Keratinocyte (primary cell): ENCODE data around the gene BRD3OS. TPM values are rescaled to one million over a fixed set of nuclear protein-coding genes. Genes with fewer than 3 reads are reported as not detected.

Experiments
- DNase-seq: peaks from one replicate; pipeline ENCODE4 v3.0.0-alpha.2; 2011; ENCODE audit warnings: low read depth, missing footprints, low spot score
- FAIRE-seq: peaks from 2 replicates; lab custom pipeline; 2011; peaks lifted over from hg19 to GRCh38; lab: Jason Lieb, UNC
- H2AFZ ChIP-seq: 2 replicates; pipeline ENCODE4 v1.6.0; 2012; ENCODE audit warnings: low read length, control low read depth, inconsistent platforms; ENCODE audit not compliant: control insufficient read depth
- H3K27ac ChIP-seq: 2 replicates; pipeline ENCODE4 v1.5.1; 2011; ENCODE audit warnings: low read length; ENCODE audit not compliant: control insufficient read depth, insufficient read depth
- H3K27me3 ChIP-seq: 3 replicates; pipeline ENCODE4 v1.6.0; 2011; ENCODE audit warnings: low read length; ENCODE audit not compliant: control insufficient read depth, insufficient read depth; ENCODE audit errors: extremely low read depth
- H3K36me3 ChIP-seq, 2 experiments: 2 replicates in 1 of 2; 3 replicates in 1 of 2; pipeline ENCODE4 v1.5.1; 2011; ENCODE audit warnings: low read length in 2 of 2, mild to moderate bottlenecking in 1 of 2; ENCODE audit not compliant: control insufficient read depth in 2 of 2, insufficient read depth in 2 of 2; ENCODE audit errors: extremely low read depth in 1 of 2
- H3K4me1 ChIP-seq: 3 replicates; pipeline ENCODE4 v1.5.1; 2011; ENCODE audit warnings: low read length; ENCODE audit not compliant: control insufficient read depth, insufficient read depth; ENCODE audit errors: extremely low read depth
- H3K4me2 ChIP-seq: 3 replicates; pipeline ENCODE4 v1.6.0; 2011; ENCODE audit warnings: low read depth, low read length; ENCODE audit not compliant: control insufficient read depth, insufficient read depth; ENCODE audit errors: extremely low read depth
- H3K4me3 ChIP-seq, 3 experiments: fragments of 200-600 bp in 1 of 3; sonication (generic) in 1 of 3; 2 replicates in 2 of 3; 3 replicates in 1 of 3; pipeline ENCODE4 v1.5.1; 2011 to 2016; ENCODE audit warnings: low read length in 3 of 3, mild to moderate bottlenecking in 3 of 3, control low read depth in 2 of 3, inconsistent platforms in 1 of 3, low read depth in 1 of 3, mixed read lengths in 1 of 3, mixed run types in 1 of 3, moderate library complexity in 1 of 3; ENCODE audit not compliant: control insufficient read depth in 2 of 3, insufficient read depth in 2 of 3; ENCODE audit errors: extremely low read depth in 1 of 3
- H3K79me2 ChIP-seq: 2 replicates; pipeline ENCODE4 v1.6.0; 2012; ENCODE audit warnings: low read length; ENCODE audit not compliant: control insufficient read depth, insufficient read depth
- H3K9ac ChIP-seq: 3 replicates; pipeline ENCODE4 v1.6.0; 2011; ENCODE audit warnings: low read length; ENCODE audit not compliant: control insufficient read depth, insufficient read depth; ENCODE audit errors: extremely low read depth
- H3K9me1 ChIP-seq: 3 replicates; pipeline ENCODE4 v1.6.0; 2011; ENCODE audit warnings: low read length; ENCODE audit not compliant: control insufficient read depth, insufficient read depth; ENCODE audit errors: extremely low read depth
- H3K9me3 ChIP-seq: 2 replicates; pipeline ENCODE4 v1.5.1; 2012; ENCODE audit warnings: low read depth, low read length; ENCODE audit not compliant: control insufficient read depth
- H4K20me1 ChIP-seq: 3 replicates; pipeline ENCODE4 v1.6.0; 2011; ENCODE audit warnings: low read length; ENCODE audit not compliant: control insufficient read depth, insufficient read depth; ENCODE audit errors: extremely low read depth
- EZH2 ChIP-seq: IDR thresholded peaks from one replicate; pipeline ENCODE4 v1.6.1; 2012; ENCODE audit warnings: inconsistent platforms, mild to moderate bottlenecking, low read length, moderate library complexity
- dilution Hi-C: fragments of 300-500 bp; cut with MboI; formaldehyde crosslinking; loops from one replicate; pipeline ENCODE4 v1.7.0; 2020; ENCODE audit warnings: low sequenced_read_pairs; ENCODE audit not compliant: extremely low pct_ligation_motif_present
- polyA plus RNA-seq, 5 experiments: library from polyadenylated mRNA; depleted of rRNA in 3 of 5; stranded (reverse) in 3 of 5; stranded (forward) in 1 of 5; unstranded in 1 of 5; fragments of >200 nt; gene quantifications; 1 replicate in 1 of 5; 2 replicates in 3 of 5; 3 replicates in 1 of 5; pipeline versions ENCODE4 v1.2.1 to v1.2.3, GENCODE V29; 2011 to 2012; ENCODE audit warnings: missing spikeins in 2 of 5, low read depth in 1 of 5, low replicate concordance in 1 of 5
- TF ChIP-seq, protein P1 (sequence below), 3 experiments: IDR thresholded peaks in 1 of 3; conservative IDR thresholded peaks in 1 of 3; optimal IDR thresholded peaks in 1 of 3; 2 replicates in 2 of 3; 3 replicates in 1 of 3; pipeline versions ENCODE3 to v1.5.1; 2011; ENCODE audit warnings: low read length in 3 of 3, mild to moderate bottlenecking in 3 of 3, moderate library complexity in 2 of 3, control low read depth in 1 of 3, inconsistent platforms in 1 of 3; ENCODE audit not compliant: insufficient read depth in 2 of 3; ENCODE audit errors: extremely low read depth in 1 of 3

BRD3OS gene
- polyA plus RNA-seq, 1 donor (not counting 4 experiments of a cell fraction or from before 2014, with no cell fraction given) = 8.5 TPM

DNA sequence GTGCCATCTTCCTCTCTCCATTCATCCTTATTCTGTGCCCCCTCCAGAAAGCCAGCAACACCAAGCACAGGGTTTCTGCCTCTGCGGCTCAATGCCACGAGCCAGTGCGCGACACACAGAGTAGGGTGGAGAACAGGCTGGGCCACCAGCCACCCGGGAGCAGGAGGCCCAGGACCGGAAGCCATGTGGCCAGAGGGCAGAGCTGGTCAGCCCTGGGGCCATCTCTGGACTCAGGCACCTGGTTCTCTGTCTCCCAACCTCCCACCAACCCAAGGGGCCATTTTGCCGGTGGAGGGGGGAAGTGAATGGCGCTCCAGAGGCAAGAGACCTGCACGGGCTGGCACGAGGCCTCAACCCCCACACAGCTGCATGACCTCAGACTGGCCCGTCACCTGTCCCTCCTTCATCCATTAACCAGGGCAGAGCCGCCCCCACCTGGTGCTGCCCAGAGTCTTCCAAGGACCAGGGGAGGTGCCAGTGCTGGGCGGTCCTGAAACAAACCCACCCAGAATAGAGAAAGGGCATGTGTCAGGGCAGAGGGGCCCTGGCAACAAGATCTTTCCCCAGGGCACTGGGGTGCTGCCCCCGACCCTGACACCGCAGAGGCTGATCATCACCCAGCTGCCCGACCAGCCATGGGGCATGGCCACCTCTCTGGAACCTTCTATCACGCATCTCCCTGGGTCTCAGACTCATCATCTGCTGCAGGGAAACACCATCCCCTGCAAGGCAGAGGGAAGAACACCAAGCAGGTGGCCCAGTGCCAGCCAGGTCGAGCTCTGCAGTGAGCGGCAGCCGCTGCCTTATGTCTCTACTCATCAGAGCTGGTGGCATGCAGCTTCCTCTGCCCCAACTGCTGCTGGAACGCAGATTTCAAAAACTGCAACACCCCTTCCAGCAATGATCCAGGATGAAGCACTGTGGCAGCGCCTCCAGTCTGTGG is 45.1 kb upstream of the BRD3OS start:
- H3K9ac ChIP-seq = no peak overlapping the region
- H3K36me3 ChIP-seq = peaks cover 0 to 4% of the 10 kb centered on the region in 2 experiments
- FAIRE-seq (no peak), DNase-seq (no peak)
- peaks cover 58% of the 10 kb centered on the region for H4K20me1 ChIP-seq
- H3K79me2 ChIP-seq = peaks cover 96% of the 10 kb centered on the region
- no peak overlapping the region for H3K4me2 ChIP-seq
- H3K27me3 ChIP-seq = no peaks in the 10 kb centered on the region
- no peak overlapping the region for H3K27ac ChIP-seq
- no peaks in the 10 kb centered on the region for H3K9me3 ChIP-seq
- no peaks in the 10 kb centered on the region for H3K4me1 ChIP-seq
- TF ChIP-seq EZH2 = no peak
- TF ChIP-seq, protein P1, sequence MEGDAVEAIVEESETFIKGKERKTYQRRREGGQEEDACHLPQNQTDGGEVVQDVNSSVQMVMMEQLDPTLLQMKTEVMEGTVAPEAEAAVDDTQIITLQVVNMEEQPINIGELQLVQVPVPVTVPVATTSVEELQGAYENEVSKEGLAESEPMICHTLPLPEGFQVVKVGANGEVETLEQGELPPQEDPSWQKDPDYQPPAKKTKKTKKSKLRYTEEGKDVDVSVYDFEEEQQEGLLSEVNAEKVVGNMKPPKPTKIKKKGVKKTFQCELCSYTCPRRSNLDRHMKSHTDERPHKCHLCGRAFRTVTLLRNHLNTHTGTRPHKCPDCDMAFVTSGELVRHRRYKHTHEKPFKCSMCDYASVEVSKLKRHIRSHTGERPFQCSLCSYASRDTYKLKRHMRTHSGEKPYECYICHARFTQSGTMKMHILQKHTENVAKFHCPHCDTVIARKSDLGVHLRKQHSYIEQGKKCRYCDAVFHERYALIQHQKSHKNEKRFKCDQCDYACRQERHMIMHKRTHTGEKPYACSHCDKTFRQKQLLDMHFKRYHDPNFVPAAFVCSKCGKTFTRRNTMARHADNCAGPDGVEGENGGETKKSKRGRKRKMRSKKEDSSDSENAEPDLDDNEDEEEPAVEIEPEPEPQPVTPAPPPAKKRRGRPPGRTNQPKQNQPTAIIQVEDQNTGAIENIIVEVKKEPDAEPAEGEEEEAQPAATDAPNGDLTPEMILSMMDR (optimal IDR thresholded peaks at IDR 0.05 in 1 of 3, IDR thresholded peaks at IDR 0.05 in 1 of 3, conservative IDR thresholded peaks at IDR 0.05 in 1 of 3; ENCODE audit: extremely low read depth in 1 of 3, insufficient read depth in 2 of 3, low read length in 3 of 3) = no peak
- H3K9me1 ChIP-seq = peaks cover 2% of the 10 kb centered on the region
- dilution Hi-C loops = no loop called here
- no peak overlapping the region for H2AFZ ChIP-seq
- no peak overlapping the region for H3K4me3 ChIP-seq

DNA sequence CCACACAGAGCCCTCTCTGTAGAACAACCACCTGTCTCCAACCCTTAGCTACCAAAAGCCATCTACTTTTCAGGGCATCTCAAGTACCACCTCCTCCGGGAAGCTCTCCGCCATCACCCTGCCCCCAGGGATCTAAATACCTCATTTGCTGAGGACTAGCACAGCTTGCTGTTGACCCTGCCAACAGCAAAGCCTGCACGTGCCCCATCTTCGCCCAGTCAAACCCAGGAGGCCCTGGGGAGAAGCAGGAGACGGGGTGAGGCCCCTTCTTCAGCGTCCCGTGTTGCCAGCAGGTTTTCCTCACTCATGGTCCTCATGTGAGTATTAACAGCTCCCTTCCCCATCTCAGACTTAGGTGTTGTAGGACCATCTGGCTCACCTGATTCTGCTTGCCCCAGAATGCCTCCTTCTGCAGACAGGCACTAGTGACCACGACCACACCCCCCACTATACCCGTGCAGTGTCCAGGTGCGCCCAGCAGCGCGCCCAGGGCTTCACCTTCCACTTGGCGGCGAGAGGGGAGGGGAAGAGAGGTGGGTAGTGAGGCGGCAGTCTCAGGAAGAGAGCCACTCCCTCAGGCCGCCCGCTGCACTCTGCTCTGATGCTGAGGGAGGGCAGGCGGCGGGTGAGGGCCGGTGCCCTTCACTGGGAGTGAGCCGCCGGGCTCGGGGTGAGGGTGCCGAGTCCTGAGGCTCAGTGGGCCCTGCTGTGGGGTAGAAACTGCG is 44.3 kb upstream of the BRD3OS start:
- Histone ChIP-seq H3K9me3 (no peaks in the 10 kb centered on the region), H3K9ac (no peak overlapping the region), H2AFZ (no peak overlapping the region), H3K36me3 (peaks cover under 1 to 4% of the 10 kb centered on the region in 2 experiments), H3K4me1 (no peaks in the 10 kb centered on the region), H3K27ac (no peak overlapping the region), H3K9me1 (no peaks in the 10 kb centered on the region), H3K27me3 (no peaks in the 10 kb centered on the region), H3K4me3 (no peak overlapping the region), H3K79me2 (peaks cover 98% of the 10 kb centered on the region), H3K4me2 (no peak overlapping the region), H4K20me1 (peaks cover 52% of the 10 kb centered on the region)
- dilution Hi-C loops = no loop called here
- no peak for TF ChIP-seq EZH2
- TF ChIP-seq, protein P1 (optimal IDR thresholded peaks at IDR 0.05 in 1 of 3, IDR thresholded peaks at IDR 0.05 in 1 of 3, conservative IDR thresholded peaks at IDR 0.05 in 1 of 3; ENCODE audit: extremely low read depth in 1 of 3, insufficient read depth in 2 of 3, low read length in 3 of 3) = no peak
- FAIRE-seq = no peak
- DNase-seq = no peak
